IMR-90 (cell line): ENCODE data around the gene BRCA1. TPM values are rescaled to one million over a fixed set of nuclear protein-coding genes. Genes with fewer than 3 reads are reported as not detected.

Experiments used
- ATAC-seq: fragments of 200-7000 bp; cut with Tn5 transposase; 2 replicates; pipeline ENCODE4 v1.9.1; 2020; ENCODE audit warnings: low read depth, mild to moderate bottlenecking, moderate library complexity
- BruUV-seq: library from RNA; stranded (reverse); fragments of 400-500 nt; replicated peaks from 2 replicates; lab custom pipeline; 2021; lab: Mats Ljungman, UMichigan
- CTCF ChIA-PET: fragments of 300-600 bp; formaldehyde crosslinking; extraction: SDS; loops from one replicate; lab custom pipeline; 2021; ENCODE audit warnings: antibody characterized with exemption; lab: Yijun Ruan, JAX
- POLR2A ChIA-PET: fragments of 300-600 bp; sonication (Branson Sonifier 250); formaldehyde crosslinking; loops from one replicate; lab custom pipeline; 2022; ENCODE audit warnings: antibody characterized with exemption; ENCODE audit not compliant: unreplicated experiment; lab: Charles Lee
- DNase-seq: peaks from one replicate; pipeline ENCODE4 v3.0.0; 2013
- H2AFZ ChIP-seq: replicated peaks from 2 replicates; pipeline ENCODE3; 2013; ENCODE audit warnings: low read length, mild to moderate bottlenecking; ENCODE audit not compliant: poor library complexity
- H2AK5ac ChIP-seq: 2 replicates; pipeline ENCODE4 v1.6.1; 2013; ENCODE audit warnings: low read depth, low read length, inconsistent platforms
- H2AK9ac ChIP-seq: replicated peaks from 2 replicates; pipeline ENCODE3; 2013; ENCODE audit warnings: mild to moderate bottlenecking, low read depth, low read length, moderate library complexity; ENCODE audit not compliant: poor library complexity
- H2BK120ac ChIP-seq: 2 replicates; pipeline ENCODE4 v1.6.1; 2013; ENCODE audit warnings: low read depth, low read length, inconsistent platforms
- H2BK15ac ChIP-seq: 3 replicates; pipeline ENCODE4 v1.6.1; 2013; ENCODE audit warnings: low read depth, low read length, inconsistent platforms
- H2BK20ac ChIP-seq: 2 replicates; pipeline ENCODE4 v1.6.1; 2013; ENCODE audit warnings: low read depth, mild to moderate bottlenecking, inconsistent platforms, low read length, moderate library complexity
- H2BK5ac ChIP-seq: 2 replicates; pipeline ENCODE4 v1.6.1; 2013; ENCODE audit warnings: mild to moderate bottlenecking, low read depth, low read length, inconsistent platforms; ENCODE audit not compliant: poor library complexity, severe bottlenecking
- H3K14ac ChIP-seq: replicated peaks from 2 replicates; pipeline ENCODE4 v1.6.1; 2013; ENCODE audit warnings: low read depth, low read length, inconsistent platforms
- H3K18ac ChIP-seq: 2 replicates; pipeline ENCODE4 v1.6.1; 2013; ENCODE audit warnings: low read depth, low read length, control low read depth
- H3K23ac ChIP-seq: 2 replicates; pipeline ENCODE4 v1.6.1; 2013; ENCODE audit warnings: low read depth, low read length, inconsistent platforms
- H3K27ac ChIP-seq: 2 replicates; pipeline ENCODE4 v1.5.1; 2013; ENCODE audit warnings: mild to moderate bottlenecking, control low read depth, low read length; ENCODE audit not compliant: insufficient read depth
- H3K27me3 ChIP-seq: 2 replicates; pipeline ENCODE4 v1.6.1; 2013; ENCODE audit warnings: low read length; ENCODE audit not compliant: control insufficient read depth, insufficient read depth
- H3K36me3 ChIP-seq: 2 replicates; pipeline ENCODE4 v1.6.1; 2013; ENCODE audit warnings: low read length, mixed read lengths; ENCODE audit not compliant: control insufficient read depth, insufficient read depth
- H3K4ac ChIP-seq: 2 replicates; pipeline ENCODE4 v1.6.1; 2013; ENCODE audit warnings: low read depth, low read length, inconsistent platforms
- H3K4me1 ChIP-seq: 2 replicates; pipeline ENCODE4 v1.6.1; 2013; ENCODE audit warnings: low read length, mixed read lengths; ENCODE audit not compliant: control insufficient read depth, insufficient read depth
- H3K4me2 ChIP-seq: 2 replicates; pipeline ENCODE4 v1.6.1; 2013; ENCODE audit warnings: low read depth, mild to moderate bottlenecking, control low read depth, low read length, moderate library complexity
- H3K4me3 ChIP-seq: 2 replicates; pipeline ENCODE4 v1.5.1; 2013; ENCODE audit warnings: low read depth, mild to moderate bottlenecking, control low read depth, low read length, moderate library complexity; ENCODE audit not compliant: insufficient read depth
- H3K56ac ChIP-seq: 2 replicates; pipeline ENCODE4 v1.6.1; 2013; ENCODE audit warnings: low read length, inconsistent platforms; ENCODE audit not compliant: insufficient read depth; ENCODE audit errors: extremely low read depth
- H3K79me1 ChIP-seq, 2 experiments: 2 replicates each; pipeline ENCODE4 v1.6.1; 2013; ENCODE audit warnings: low read length in 2 of 2, inconsistent platforms in 1 of 2, low read depth in 1 of 2
- H3K9ac ChIP-seq: 2 replicates; pipeline ENCODE4 v1.6.1; 2013; ENCODE audit warnings: low read depth, low read length, control low read depth
- H3K9me1 ChIP-seq: 2 replicates; pipeline ENCODE4 v1.6.1; 2013; ENCODE audit warnings: low read length, inconsistent platforms; ENCODE audit not compliant: insufficient read depth
- H3K9me3 ChIP-seq: 2 replicates; pipeline ENCODE4 v1.6.1; 2013; ENCODE audit warnings: low read length; ENCODE audit not compliant: control insufficient read depth, insufficient read depth
- H4K20me1 ChIP-seq: 2 replicates; pipeline ENCODE4 v1.6.1; 2013; ENCODE audit warnings: low read length, inconsistent platforms; ENCODE audit not compliant: insufficient read depth
- H4K5ac ChIP-seq: 2 replicates; pipeline ENCODE4 v1.6.1; 2013; ENCODE audit warnings: mild to moderate bottlenecking, low read depth, low read length, control low read depth
- H4K8ac ChIP-seq, 2 experiments: 2 replicates each; pipeline ENCODE4 v1.6.1; 2013; ENCODE audit warnings: low read depth in 2 of 2, low read length in 2 of 2, control low read depth in 1 of 2, inconsistent platforms in 1 of 2
- H4K91ac ChIP-seq: 2 replicates; pipeline ENCODE4 v1.6.1; 2013; ENCODE audit warnings: low read depth, low read length, inconsistent platforms; ENCODE audit not compliant: insufficient read depth
- BHLHE40 ChIP-seq: fragments of 150-350 bp; IDR thresholded peaks from 2 replicates; pipeline ENCODE4 v1.6.1; 2016; ENCODE audit warnings: mild to moderate bottlenecking, low read depth, low read length
- CEBPB ChIP-seq: IDR thresholded peaks from 2 replicates; pipeline ENCODE4 v1.6.1; 2012; ENCODE audit warnings: low read depth, low read length, improper control_type of control experiment
- FOS ChIP-seq: fragments of 150-350 bp; IDR thresholded peaks from 2 replicates; pipeline ENCODE4 v1.6.1; 2016; ENCODE audit warnings: low read depth, low read length
- MAZ ChIP-seq: IDR thresholded peaks from 2 replicates; pipeline ENCODE4 v1.6.1; 2012; ENCODE audit warnings: low read depth, mild to moderate bottlenecking, low read length, improper control_type of control experiment, moderate library complexity, borderline replicate concordance
- MXI1 ChIP-seq: IDR thresholded peaks from 2 replicates; pipeline ENCODE4 v1.6.1; 2012; ENCODE audit warnings: low read depth, mild to moderate bottlenecking, low read length, moderate library complexity, borderline replicate concordance
- NFE2L2 ChIP-seq: fragments of 150-350 bp; IDR thresholded peaks from 2 replicates; pipeline ENCODE4 v1.6.1; 2016; ENCODE audit warnings: low read depth, mild to moderate bottlenecking, low read length
- POLR2A ChIP-seq: IDR thresholded peaks from 2 replicates; pipeline ENCODE4 v1.6.1; 2012; ENCODE audit warnings: mild to moderate bottlenecking, low read depth, low read length
- RAD21 ChIP-seq: IDR thresholded peaks from 2 replicates; pipeline ENCODE4 v1.6.1; 2012; ENCODE audit warnings: low read length, improper control_type of control experiment
- WGBS, 2 experiments: methylation state at CpG; one replicate each; pipeline versions ENCODE4 v1.1.5 to v1.1.7; 2013; ENCODE audit warnings: missing lambda C conversion rate in 2 of 2; ENCODE audit not compliant: insufficient read length in 1 of 2; ENCODE audit errors: extremely low coverage in 2 of 2; 5-methylcytosine and 5-hydroxymethylcytosine counted together
- dilution Hi-C: fragments of 300-500 bp; cut with HindIII; formaldehyde crosslinking; loops from one replicate; pipeline ENCODE4 v1.14.3; 2018; ENCODE audit warnings: low sequenced_read_pairs; ENCODE audit not compliant: unreplicated experiment
- in situ Hi-C: fragments of 300-500 bp; cut with MboI; formaldehyde crosslinking; loops from 3 replicates; pipeline ENCODE4 v1.14.3; 2019; ENCODE audit warnings: low sequenced_read_pairs, inconsistent platforms, mixed read lengths
- intact Hi-C: fragments of 100-400 bp; cut with micrococcal nuclease; formaldehyde crosslinking; loops from 2 replicates; pipeline ENCODE4 v1.10.0; 2022
- polyA plus RNA-seq, 3 experiments: library from polyadenylated mRNA; depleted of rRNA; stranded (reverse); fragments of >200 nt; gene quantifications; 2 replicates each; pipeline ENCODE4 v1.2.3, GENCODE V29; 2012; ENCODE audit warnings: low replicate concordance in 1 of 3
- total RNA-seq: library from RNA; depleted of rRNA; stranded (reverse); fragments of >200 nt; gene quantifications from 2 replicates; pipeline ENCODE4 v1.2.3, GENCODE V29; 2012
- TF ChIP-seq, protein P1 (sequence below): fragments of 150-350 bp; IDR thresholded peaks from 2 replicates; pipeline ENCODE4 v1.6.1; 2017; ENCODE audit warnings: mild to moderate bottlenecking, antibody characterized with exemption, low read length, low read depth
- TF ChIP-seq, protein P2 (sequence below): conservative IDR thresholded peaks from 2 replicates; pipeline ENCODE4 v1.5.1; 2012; ENCODE audit warnings: mild to moderate bottlenecking, low read depth, low read length, improper control_type of control experiment

The BRCA1 gene
- total and polyA plus RNA-seq, 2 of the 4 experiments (the other 2 are of a cell fraction) = 8.3 to 17.7 TPM

DNA sequence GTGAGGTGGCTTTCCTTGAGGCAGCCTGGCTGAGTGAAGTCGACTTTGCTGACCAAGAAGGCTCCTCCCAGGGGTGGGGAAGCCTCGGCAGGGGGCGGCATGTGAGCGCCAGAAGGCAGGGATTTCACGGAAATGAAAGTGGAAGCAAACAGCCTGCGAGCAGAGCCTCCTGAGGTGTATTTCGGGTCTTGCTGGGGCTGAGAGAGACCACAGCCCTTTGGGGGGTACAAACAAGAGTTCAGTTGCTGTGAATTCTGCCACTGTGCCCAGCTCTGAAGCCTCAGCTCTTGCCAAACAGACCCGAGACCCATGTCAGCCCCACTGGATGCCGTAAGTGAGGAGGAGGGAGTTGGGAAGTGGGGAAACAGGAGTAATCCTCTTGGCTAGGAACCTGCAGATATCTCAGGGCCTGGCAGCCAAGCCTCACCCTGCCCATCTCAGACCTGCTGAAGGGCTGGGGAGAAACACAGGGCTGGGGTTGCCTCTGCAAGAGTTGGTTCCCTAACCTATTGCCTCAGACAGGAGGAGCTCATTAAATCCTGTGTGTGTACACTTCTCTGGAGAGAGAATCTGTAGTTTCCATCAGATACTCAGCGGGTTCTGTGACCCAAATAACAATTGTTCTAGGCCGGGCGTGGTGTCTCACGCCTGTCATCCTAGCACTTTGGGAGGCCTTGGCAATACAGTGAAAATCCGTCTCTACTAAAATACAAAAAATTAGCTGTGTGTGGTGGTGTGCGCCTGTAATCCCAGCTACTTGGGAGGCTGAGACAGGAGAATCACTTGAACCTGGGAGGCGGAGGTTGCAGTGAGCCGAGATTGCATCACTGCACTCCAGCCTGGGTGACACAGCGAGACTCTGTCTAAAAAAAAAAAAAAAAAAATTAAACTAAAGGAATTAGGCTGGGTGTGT lies 118.3 kb downstream of the BRCA1 start, which contains the start of gene IFI35:
IFI35 (plus strand) TSS at position 146 of the 913 bp plus-strand sequence; CDS start at position 310, 164 bp downstream.
- Histone ChIP-seq H3K18ac (peak within 1 kb of the TSS; percentile 75), H3K27me3 (no peaks in the 10 kb centered on the region), H3K4me3 (peak within 1 kb of the TSS; percentile 86), H3K14ac (peak within 1 kb of the TSS; percentile 98), H2BK120ac (peak within 1 kb of the TSS; percentile 77), H3K9me1 (peaks cover 3% of the 10 kb centered on the region; the same call in 1 of the 2 replicates), H3K9ac (peak within 1 kb of the TSS; percentile 86), H3K36me3 (peaks cover 21% of the 10 kb centered on the region), H4K91ac (peak within 1 kb of the TSS; percentile 83), H4K20me1 (peaks cover 9% of the 10 kb centered on the region), H2BK5ac (peak within 1 kb of the TSS; percentile 92), H3K23ac (peak within 1 kb of the TSS; percentile 85; the same call in 1 of the 2 replicates), H4K8ac (peak within 1 kb of the TSS; percentile 24 to 91; a peak in 3 of 4 replicates), H3K56ac (peak within 1 kb of the TSS; percentile 72), H3K4me2 (peak within 1 kb of the TSS; percentile 95), H2AK9ac (peak within 1 kb of the TSS; percentile 38), H3K4me1 (0 out of 2 replicates have a peak, but pooled peaks cover 2% of the 10 kb centered on the region), H2AK5ac (peak within 1 kb of the TSS; percentile 87), H3K9me3 (no peaks in the 10 kb centered on the region), H4K5ac (peak within 1 kb of the TSS; percentile 85), H3K79me1 (peaks cover 0 to 36% of the 10 kb centered on the region in 2 experiments; a peak in 3 of 4 replicates), H2AFZ (peak within 1 kb of the TSS; percentile 94), H3K4ac (peak within 1 kb of the TSS; percentile 95), H3K27ac (peak within 1 kb of the TSS; percentile 92), H2BK20ac (peak within 1 kb of the TSS; percentile 43; the same call in 1 of the 2 replicates), H2BK15ac (peak within 1 kb of the TSS; percentile 6; the same call in 1 of the 3 replicates)
- ChIA-PET POLR2A (interaction anchor here (0.8 to 1.2 kb wide), 2 partner anchors 9 to 162 kb away, joined by 3 to 5 read pairs; no protein-coding TSS in a partner anchor), CTCF (no interaction called here)
- BruUV-seq = no TSS peak
- in situ Hi-C loops (no loop called here), intact Hi-C loops (loop anchor here (2.0 kb wide), 1 partner anchor 16 kb away; the partner anchor contains the start of gene VAT1), dilution Hi-C loops (no loop called here)
- WGBS, 2 experiments = 33% methylated on average over 3 of the region's 18 CpGs; no CpG with 5 or more reads in 1 of the 2 experiments
- ATAC-seq (peak; percentile 90), DNase-seq (peak; percentile 82)
- TF ChIP-seq CEBPB (no peak), POLR2A (peak; percentile 41; the same call in 1 of the 2 replicates), MXI1 (peak; percentile 50; the same call in 1 of the 2 replicates), FOS (no peak), RAD21 (peak; percentile 55), BHLHE40 (peak; percentile 71; the same call in 1 of the 2 replicates), NFE2L2 (no peak), MAZ (peak; percentile 59; the same call in 1 of the 2 replicates)
- TF ChIP-seq, protein P1, sequence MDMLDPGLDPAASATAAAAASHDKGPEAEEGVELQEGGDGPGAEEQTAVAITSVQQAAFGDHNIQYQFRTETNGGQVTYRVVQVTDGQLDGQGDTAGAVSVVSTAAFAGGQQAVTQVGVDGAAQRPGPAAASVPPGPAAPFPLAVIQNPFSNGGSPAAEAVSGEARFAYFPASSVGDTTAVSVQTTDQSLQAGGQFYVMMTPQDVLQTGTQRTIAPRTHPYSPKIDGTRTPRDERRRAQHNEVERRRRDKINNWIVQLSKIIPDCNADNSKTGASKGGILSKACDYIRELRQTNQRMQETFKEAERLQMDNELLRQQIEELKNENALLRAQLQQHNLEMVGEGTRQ = peak; percentile 21; the same call in 1 of the 2 replicates
- TF ChIP-seq, protein P2, sequence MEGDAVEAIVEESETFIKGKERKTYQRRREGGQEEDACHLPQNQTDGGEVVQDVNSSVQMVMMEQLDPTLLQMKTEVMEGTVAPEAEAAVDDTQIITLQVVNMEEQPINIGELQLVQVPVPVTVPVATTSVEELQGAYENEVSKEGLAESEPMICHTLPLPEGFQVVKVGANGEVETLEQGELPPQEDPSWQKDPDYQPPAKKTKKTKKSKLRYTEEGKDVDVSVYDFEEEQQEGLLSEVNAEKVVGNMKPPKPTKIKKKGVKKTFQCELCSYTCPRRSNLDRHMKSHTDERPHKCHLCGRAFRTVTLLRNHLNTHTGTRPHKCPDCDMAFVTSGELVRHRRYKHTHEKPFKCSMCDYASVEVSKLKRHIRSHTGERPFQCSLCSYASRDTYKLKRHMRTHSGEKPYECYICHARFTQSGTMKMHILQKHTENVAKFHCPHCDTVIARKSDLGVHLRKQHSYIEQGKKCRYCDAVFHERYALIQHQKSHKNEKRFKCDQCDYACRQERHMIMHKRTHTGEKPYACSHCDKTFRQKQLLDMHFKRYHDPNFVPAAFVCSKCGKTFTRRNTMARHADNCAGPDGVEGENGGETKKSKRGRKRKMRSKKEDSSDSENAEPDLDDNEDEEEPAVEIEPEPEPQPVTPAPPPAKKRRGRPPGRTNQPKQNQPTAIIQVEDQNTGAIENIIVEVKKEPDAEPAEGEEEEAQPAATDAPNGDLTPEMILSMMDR = peak; percentile 49
